Measurements from ENCODE around the gene STARD13. TPM values are rescaled to one million over a fixed set of nuclear protein-coding genes. Genes with fewer than 3 reads are reported as not detected.

The STARD13 gene
- total RNA-seq, 6 experiments from 2014 or later = 7.0 to 16.1 (median 9.8) TPM

GRCh38 chr13:33109801-33110200 is 175.8 kb downstream of the STARD13 start:
- peaks cover 0 to 59% (median 18%) of the 10 kb centered on the region in 4 donors for H3K36me3 ChIP-seq
- WGBS (ENCODE audit: insufficient coverage, low coverage, low lambda C conversion rate, missing lambda C conversion rate) = 60% methylated on average over 1 of the region's 10 CpGs

GRCh38 chr13:33109271-33109697 is 176.3 kb downstream of the STARD13 start:
- H3K27ac ChIP-seq = no peak overlapping the region
- H3K4me3 ChIP-seq = no peak overlapping the region
- no peaks in the 10 kb centered on the region for H3K4me1 ChIP-seq
- TF ChIP-seq CTCF (IDR thresholded peaks at IDR 0.05) (no peak), POLR2A (IDR thresholded peaks at IDR 0.05) (no peak)
- 77% methylated on average over 2 of the region's 2 CpGs for WGBS (ENCODE audit: insufficient coverage, low coverage, low lambda C conversion rate, missing lambda C conversion rate)
- H3K36me3 ChIP-seq = peaks cover 0 to 59% (median 18%) of the 10 kb centered on the region in 4 donors
- no peaks in the 10 kb centered on the region for H3K9me3 ChIP-seq
- ATAC-seq = no peak
- intact Hi-C loops (cut with DNase I) = no loop called here
- no peaks in the 10 kb centered on the region for H3K27me3 ChIP-seq
- DNase-seq = no peak

More at GRCh38 chr13:33109801-33110200, 175.8 kb downstream of the STARD13 start:
- TF ChIP-seq POLR2A (IDR thresholded peaks at IDR 0.05) = no peak
- no peak for TF ChIP-seq CTCF (IDR thresholded peaks at IDR 0.05)
- Histone ChIP-seq H3K27me3 (no peaks in the 10 kb centered on the region), H3K9me3 (no peaks in the 10 kb centered on the region), H3K4me1 (no peaks in the 10 kb centered on the region), H3K27ac (no peak overlapping the region), H3K4me3 (no peak overlapping the region)
- intact Hi-C loops (cut with DNase I) = no loop called here
- DNase-seq (no peak), ATAC-seq (peak in 1 of 4 donors; percentile 23)

- intact Hi-C loops (cut with DNase I) = no loop called here
- Histone ChIP-seq H3K4me1 (no peaks in the 10 kb centered on the region), H3K27ac (no peak overlapping the region), H3K4me3 (no peak overlapping the region), H3K27me3 (no peaks in the 10 kb centered on the region), H3K36me3 (peaks cover 0 to 59% (median 18%) of the 10 kb centered on the region in 4 donors), H3K9me3 (no peaks in the 10 kb centered on the region)
- WGBS (ENCODE audit: insufficient coverage, low coverage, low lambda C conversion rate, missing lambda C conversion rate) = 98% methylated on average over 5 of the region's 5 CpGs
- TF ChIP-seq POLR2A (IDR thresholded peaks at IDR 0.05) (no peak), CTCF (IDR thresholded peaks at IDR 0.05) (no peak)
- ATAC-seq (no peak), DNase-seq (no peak)
Observed at GRCh38 chr13:33108620-33109019, 176.9 kb downstream of the STARD13 start.

- Histone ChIP-seq H3K27me3 (no peaks in the 10 kb centered on the region), H3K27ac (no peak overlapping the region), H3K4me3 (no peak overlapping the region), H3K36me3 (peaks cover 0 to 56% (median 18%) of the 10 kb centered on the region in 4 donors), H3K4me1 (no peaks in the 10 kb centered on the region), H3K9me3 (no peaks in the 10 kb centered on the region)
- intact Hi-C loops (cut with DNase I) = no loop called here
- DNase-seq (no peak), ATAC-seq (no peak)
- TF ChIP-seq POLR2A (IDR thresholded peaks at IDR 0.05) (no peak), CTCF (IDR thresholded peaks at IDR 0.05) (no peak)
- WGBS (ENCODE audit: insufficient coverage, low coverage, low lambda C conversion rate, missing lambda C conversion rate) = 91% methylated on average over 2 of the region's 2 CpGs
Observed at GRCh38 chr13:33107361-33107760, 178.2 kb downstream of the STARD13 start.

All from right lobe of liver (tissue), 6 donors.